HG02938 (cell line): ENCODE results near the gene PARM1.
A peak's percentile ranks its signal among the peaks of the same experiment; 100 is the strongest.

Experiments
- ATAC-seq: cut with Tn5 transposase; IDR thresholded peaks from one replicate; pipeline ENCODE4 v1.9.1; 2021; ENCODE audit warnings: mild to moderate bottlenecking, moderate library complexity; ENCODE audit not compliant: unreplicated experiment

Gene PARM1

GRCh38 chr4:74932832-74933561 is at the start of gene PARM1:
PARM1 (plus strand) TSS chr4:74933116; CDS start chr4:74933328, 212 bp downstream.
- peak; percentile 71 for ATAC-seq

GRCh38 chr4:74884266-74884665 is 48.6 kb upstream of the PARM1 start:
- ATAC-seq: no peak

- ATAC-seq: no peak
Observed at GRCh38 chr4:74886484-74886883, 46.4 kb upstream of the PARM1 start.

GRCh38 chr4:74890341-74890740 is 42.6 kb upstream of the PARM1 start:
- no peak for ATAC-seq

- ATAC-seq: no peak
Observed at GRCh38 chr4:74891037-74891436, 41.9 kb upstream of the PARM1 start.

GRCh38 chr4:74893171-74893570 is 39.7 kb upstream of the PARM1 start:
- no peak for ATAC-seq

GRCh38 chr4:74896595-74896994 is 36.3 kb upstream of the PARM1 start:
- ATAC-seq: no peak

- no peak for ATAC-seq
Observed at GRCh38 chr4:74897386-74897785, 35.5 kb upstream of the PARM1 start.

- no peak for ATAC-seq
Observed at GRCh38 chr4:74900862-74901261, 32.1 kb upstream of the PARM1 start.

GRCh38 chr4:74904509-74905065 is 28.3 kb upstream of the PARM1 start:
- ATAC-seq: no peak

- ATAC-seq: no peak
Observed at GRCh38 chr4:74906771-74907170, 26.1 kb upstream of the PARM1 start.

GRCh38 chr4:74919783-74920182 is 13.1 kb upstream of the PARM1 start:
- ATAC-seq: peak; percentile 61

GRCh38 chr4:74920704-74921103 is 12.2 kb upstream of the PARM1 start:
- no peak for ATAC-seq

- no peak for ATAC-seq
Observed at GRCh38 chr4:74921490-74921889, 11.4 kb upstream of the PARM1 start.

- no peak for ATAC-seq
Observed at GRCh38 chr4:74926007-74926406, 6.9 kb upstream of the PARM1 start.

GRCh38 chr4:74930162-74930561 is 2.8 kb upstream of the PARM1 start:
- ATAC-seq: peak; percentile 48

GRCh38 chr4:74931376-74931775 is 1.5 kb upstream of the PARM1 start:
- ATAC-seq: no peak

- no peak for ATAC-seq
Observed at GRCh38 chr4:74932010-74932409, 906 bp upstream of the PARM1 start.

- no peak for ATAC-seq
Observed at GRCh38 chr4:74933562-74934015, 673 bp downstream of the PARM1 start.

- ATAC-seq: no peak
Observed at GRCh38 chr4:74934016-74934831, 1.3 kb downstream of the PARM1 start.

- ATAC-seq: no peak
Observed at GRCh38 chr4:74934888-74935287, 2.0 kb downstream of the PARM1 start.

- no peak for ATAC-seq
Observed at GRCh38 chr4:74941123-74941522, 8.2 kb downstream of the PARM1 start.
